ENCODE results near the gene MON1B.
"Not testable (repeated sequence)": the region's sequence is repeated elsewhere in the genome, so short reads cannot be mapped to it uniquely, and the experiment has no call there.

Gene MON1B

DNA sequence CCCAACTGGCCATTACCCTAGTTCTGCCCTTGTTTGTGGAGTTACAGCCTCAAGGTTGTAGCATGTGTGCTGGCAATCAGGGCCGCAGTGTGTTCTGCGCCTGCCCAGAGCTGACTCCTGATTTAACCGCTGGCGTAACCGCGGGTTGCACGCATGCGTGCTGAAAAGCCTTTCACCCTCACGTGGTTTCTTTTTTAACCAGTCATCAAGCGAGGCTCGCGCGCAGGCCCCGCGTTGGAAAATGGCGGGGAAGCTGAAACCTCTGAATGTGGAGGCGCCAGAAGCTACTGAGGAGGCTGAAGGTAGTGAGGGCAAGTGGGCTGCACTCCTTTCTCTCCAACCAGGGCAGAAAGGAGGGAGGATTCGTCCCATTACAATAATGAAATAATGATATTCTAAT, 8.2 kb downstream of the MON1B start, which contains the start of gene SYCE1L:
Gene SYCE1L (plus strand): TSS at position 198 of the 400 bp plus-strand sequence. CDS start 44 bp downstream, at position 242.
- DNase-seq = no peak

DNA sequence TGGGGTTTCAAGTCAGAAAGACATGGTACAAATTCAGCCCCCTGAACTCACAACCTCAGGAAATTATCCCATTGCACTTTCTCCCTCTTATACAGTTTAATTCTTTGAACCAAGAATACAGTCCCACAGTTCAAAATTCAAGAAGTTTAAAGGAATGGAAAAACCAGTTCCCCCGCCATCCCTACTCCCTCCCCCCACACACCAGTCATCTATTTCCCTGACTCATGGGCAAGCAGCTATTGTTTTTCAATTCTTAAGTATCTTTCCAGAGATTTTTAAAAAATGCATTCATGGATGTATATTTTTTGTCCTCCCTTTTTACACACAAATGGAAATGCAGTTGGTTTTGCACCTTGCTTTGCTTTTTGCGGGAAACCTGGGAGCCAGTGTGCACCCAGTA, 15.5 kb downstream of the MON1B start:
- DNase-seq = no peak

DNA sequence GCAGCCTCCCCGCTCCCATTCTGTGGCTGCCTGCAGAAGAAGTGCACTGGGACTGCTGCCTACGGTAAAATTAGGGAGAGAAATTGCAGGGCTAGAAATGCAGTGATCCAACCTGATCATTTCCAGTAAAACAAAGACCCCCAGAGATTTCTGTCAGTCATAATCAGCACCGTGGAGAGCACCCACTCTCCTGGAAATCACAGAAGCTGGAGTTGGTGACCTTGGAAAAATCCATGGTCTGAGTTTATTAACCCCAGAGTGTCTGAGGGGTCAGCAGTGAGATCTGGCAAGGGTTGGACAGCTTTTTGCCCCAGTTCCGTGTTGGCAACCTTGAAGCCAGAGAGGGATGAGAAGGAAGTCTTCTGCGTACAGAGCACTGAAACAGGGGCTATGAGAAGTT, 16.0 kb downstream of the MON1B start:
- DNase-seq = no peak

DNA sequence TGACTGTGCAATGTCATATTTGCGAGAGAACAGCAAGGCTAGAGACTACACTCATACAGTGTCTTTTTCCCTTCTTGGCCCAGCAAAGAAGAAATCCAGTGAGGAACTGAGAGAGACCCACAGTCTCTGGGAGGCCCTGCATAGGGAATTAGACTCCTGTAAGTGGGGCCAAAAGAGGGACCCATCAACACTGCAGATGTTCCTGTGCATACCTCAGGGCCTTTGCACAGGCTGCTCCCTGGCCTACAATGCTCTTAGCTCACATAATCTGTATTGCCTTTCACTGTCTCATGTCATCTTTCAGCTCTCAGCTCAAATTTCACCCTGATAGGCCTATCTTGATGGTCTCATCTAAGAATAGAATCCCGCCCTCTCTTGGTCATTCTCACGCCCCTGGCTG, 17.4 kb downstream of the MON1B start:
- DNase-seq = no peak

DNA sequence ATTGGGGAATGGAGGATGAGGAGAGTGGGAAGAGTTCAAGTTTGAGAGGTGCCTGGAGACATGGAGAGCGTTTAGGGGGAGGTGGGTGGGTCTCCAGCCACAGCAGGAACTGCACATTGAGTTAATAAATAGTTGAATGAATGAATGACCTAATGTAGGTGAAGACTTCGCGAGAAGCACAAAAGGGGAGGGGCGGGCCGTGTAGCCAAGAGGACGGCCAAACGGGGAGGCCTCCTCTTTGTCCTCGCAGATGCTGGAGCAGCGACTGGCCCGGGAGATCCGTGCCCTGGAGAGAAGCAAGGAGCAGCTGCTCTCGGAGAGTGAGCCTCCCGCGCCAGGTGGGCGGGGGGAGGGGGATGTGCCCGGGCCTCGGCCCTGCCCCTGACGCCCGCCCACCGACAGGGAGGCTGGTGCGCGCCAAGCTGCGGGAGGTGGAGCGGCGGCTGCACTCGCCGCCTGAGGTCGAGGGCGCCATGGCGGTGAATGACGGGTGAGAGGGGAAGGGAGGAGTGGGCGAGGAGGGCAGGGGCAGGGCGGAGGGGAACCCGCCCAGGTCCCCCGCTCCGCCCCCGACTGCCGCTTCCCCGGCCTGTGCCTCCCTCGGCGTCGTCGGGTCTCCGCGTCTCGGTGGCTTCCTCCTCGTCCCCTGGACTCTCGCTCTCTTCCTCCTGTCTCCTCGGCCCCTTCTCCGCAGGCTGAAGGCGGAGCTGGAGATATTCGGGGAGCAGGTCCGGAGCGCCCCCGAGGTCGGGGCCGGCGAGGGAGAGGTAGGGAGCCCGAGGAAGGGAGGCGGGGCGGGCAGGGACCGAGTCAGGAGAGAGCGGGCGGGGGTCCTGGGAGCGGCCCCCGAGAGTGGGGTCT, 21.1 kb downstream of the MON1B start:
- DNase-seq = peak; percentile 53 to 77 (median 67)

DNA sequence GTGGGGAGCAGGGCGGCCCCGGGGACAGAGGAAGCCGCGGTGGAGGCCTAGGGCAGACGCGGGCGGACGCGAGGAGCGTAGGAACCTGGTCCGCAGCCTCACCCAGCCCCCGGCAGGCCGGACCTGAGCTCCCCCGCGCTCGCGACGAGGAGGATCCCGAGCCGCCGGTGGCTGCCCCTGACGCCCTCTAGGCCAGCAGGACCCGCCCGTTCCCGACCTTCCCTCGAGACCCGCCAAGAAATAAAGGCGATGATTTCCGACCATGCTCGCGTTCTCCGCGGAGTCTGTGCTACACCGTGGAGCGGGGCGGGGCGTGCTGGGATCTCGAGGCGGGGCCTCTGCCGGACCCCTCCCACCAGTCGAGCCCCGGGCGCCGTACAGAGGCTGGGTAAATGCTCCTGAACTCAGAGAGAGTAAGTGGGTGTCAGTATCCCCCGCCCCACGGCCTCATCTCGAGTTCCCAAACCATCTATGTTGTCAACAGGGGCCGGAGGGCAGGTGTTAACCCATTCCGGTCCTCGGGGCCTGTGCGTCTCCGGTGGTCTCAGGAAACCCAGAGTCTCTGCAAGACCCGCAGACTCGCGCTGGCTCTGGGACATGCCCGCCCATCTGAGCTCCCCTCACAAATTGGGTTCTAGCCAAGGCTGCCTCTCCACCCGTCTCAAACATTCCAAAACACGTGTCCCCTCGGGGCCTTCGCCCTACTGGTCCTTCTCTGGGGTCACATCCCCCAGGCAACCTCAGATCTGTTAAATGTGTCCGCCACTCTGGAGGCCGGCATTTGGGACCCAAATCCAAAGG, 22.0 kb downstream of the MON1B start:
- DNase-seq = peak; percentile 35 to 68 (median 63)

DNA sequence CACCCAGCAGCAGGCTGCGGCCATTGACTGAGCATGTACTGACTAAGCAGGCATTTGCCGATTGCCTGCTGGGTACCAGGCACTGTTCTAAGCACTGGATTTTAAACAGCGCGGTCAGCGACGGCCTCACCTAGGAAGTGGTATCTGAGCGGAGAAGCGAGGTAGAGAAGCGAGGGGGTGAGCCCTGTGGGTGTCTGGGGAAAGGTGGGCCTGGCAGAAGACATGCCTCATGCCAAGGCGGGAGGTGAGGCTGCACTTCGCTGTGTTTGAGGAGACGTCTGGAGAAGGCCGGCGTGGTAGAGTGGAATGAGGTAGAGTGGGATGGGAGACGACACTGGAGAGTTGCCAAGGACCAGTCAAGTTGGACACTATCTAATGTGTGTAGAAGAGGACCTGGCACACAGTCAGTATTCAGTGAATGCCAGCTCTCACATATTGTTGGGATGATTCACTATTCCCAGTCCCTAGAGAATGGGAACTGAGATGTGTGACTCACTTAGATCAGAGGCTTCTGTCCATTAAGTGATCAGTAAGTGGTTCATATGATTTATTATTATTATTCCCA, 22.6 kb downstream of the MON1B start:
- DNase-seq = no peak

DNA sequence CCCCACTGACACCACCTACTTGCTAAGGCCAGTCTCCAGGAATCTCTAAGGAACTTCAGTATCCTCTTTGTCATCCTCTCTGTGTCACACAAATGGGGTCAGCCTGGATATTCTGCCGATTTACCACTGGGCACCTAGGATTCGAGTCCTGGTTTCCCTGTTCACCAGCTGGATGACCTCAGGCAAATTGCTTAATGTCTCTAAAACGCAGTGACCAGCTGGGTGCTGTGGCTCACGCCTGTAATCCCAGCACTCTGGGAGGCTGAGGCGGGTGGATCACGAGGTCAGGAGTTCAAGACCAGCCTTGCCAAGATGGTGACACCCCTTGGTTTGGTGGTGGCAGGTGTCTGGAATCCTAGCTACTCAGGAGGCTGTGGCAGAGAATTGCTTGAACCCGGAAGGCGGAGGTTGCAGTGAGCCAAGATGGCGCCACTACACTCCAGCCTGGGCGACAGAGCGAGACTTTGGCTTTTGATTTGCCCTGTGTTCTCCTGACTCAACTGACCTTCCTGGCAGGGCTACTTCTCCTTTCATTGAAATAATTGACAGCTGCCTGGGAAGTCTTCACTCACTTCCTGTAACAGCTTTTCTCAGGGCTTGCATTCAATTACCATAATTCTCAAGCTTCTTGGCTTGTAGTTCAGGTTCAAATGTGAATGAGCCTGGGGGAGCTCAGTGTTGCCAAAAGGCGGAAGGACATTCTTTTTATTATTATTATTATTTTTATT, 23.6 kb downstream of the MON1B start:
- no peak for DNase-seq

DNA sequence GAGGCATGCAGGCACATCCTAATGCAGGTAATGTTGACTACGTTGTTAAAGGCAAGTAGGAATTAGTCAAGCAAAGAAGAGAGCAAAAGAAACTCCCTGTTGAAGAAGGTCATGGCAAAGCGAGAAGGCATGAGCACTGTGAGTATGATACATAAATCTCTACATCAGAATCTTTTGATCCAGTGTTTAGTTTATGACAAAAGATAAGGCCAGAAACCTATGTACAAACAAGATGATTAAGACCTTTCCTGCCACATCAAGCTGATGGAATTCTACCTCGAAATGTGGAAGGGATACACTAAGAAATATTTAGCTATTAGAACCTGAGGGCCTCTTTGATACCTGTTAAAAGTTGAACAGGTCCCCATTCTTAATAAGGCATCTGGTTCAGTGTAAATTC, 28.4 kb downstream of the MON1B start:
- no peak for DNase-seq

DNA sequence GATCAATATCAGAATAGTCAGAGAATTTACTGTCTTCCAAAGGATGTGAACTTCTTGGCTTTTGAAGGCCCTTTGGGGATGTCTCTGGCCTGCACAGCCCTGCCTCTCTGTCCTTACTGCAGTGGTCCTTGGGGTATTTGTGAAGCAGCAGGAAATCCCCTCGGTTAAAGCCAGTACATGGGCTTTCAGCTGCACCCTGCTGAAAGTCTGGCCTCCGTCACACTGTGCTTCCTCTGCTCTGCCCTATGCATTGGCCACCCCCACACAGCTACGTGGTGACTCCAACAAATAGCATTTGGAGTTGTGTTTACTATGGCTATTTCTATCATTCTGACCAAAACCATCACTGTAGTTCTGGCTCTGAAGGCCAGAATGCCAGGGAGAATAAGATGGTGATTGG, 29.4 kb downstream of the MON1B start:
- no peak for DNase-seq

DNA sequence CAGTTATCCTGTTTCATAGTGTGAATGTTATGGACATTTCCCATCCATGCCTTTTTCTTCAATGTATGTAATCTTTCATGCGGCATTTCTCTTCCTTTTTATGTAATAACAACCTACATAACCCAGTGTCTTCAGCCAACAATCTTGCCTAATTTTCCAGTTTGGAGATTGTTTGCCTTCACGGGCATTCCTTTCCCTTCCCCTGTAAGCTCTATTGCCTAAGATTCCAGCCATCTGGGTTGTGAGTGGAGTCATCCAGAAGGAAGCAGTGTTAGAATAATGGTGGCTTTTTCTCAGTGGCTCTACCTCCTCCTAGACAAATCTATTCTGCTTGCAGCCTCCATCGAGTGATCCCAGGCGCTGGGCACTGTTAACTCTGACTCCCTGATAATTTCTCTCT, 30.5 kb downstream of the MON1B start:
- no peak for DNase-seq

DNA sequence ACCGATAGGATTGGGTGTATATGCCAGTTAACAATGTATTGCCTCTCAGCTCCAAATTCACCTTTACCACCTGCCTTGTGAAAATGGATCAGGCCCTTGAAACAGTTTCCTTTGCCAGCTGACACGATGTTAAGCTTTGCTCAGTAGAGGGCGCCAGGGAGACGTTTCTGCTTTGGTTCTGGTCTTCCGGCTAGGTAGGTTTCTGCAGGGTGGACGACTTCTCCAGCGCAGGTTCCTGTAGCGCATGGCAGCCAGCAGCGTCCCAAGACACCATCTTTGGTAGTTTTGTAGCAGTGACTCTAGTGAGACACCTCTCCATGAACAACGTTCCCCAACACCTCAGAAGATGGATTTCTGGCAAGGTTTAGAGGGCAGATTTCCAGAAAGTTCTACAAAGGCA, 32.2 kb downstream of the MON1B start:
- peak in 1 of 5 donors; percentile 20 for DNase-seq

DNA sequence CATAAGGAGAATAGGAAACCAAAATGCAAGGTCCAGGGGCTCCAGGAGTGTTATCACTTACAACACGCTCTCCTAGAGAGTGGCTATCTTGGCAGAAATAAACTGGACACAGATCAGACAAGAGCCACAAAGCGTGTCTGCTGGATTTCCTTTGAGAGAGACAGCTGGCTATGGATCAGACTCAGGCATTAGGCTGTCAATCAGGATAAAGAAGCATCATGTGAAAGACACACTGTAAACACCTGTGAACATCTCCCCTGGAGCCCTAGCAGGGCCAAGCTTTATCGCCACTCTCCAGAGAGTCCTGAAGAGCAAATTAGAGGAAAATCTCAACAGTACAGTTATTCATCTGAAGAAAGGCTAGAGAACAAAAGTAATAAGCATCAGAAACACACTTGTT, 34.2 kb downstream of the MON1B start:
- no peak for DNase-seq

DNA sequence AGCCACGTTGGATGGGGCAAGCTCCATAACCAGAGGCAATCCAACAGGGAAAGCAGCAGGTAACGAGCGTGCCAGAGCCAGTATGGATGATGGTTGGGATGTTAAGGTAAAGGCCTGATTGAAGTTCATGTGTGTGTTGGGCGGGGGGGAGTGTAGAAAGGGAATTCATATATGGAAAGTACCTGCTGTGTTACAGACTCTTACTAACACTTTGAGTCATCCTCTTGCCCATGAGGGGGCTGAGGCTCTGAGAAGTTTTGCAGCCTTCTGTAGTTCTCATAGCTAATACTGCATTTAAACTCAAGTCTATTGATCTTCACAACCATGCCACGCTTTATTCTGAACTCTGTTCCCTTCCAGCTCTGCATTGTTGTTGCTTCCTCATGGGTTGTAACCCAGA, 36.8 kb downstream of the MON1B start:
- DNase-seq = no peak

DNA sequence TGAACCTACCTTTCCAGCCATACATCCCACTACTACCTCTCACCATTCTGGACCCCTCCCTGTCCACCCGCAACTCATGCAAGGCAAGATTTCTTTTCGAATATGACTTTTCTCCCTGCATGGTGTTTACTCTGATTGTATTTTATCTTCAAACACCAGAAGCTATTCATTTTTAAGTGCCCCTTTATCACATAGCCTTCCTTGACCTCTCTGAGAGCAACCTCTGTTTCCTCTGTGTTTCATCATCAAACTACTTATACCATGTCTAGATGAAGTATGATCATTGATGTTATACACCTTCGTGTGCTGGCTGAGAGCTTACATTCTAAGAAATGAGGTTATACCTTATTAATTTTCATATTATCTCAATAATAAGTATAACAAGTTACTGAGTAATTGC, 40.1 kb downstream of the MON1B start:
- no peak for DNase-seq

DNA sequence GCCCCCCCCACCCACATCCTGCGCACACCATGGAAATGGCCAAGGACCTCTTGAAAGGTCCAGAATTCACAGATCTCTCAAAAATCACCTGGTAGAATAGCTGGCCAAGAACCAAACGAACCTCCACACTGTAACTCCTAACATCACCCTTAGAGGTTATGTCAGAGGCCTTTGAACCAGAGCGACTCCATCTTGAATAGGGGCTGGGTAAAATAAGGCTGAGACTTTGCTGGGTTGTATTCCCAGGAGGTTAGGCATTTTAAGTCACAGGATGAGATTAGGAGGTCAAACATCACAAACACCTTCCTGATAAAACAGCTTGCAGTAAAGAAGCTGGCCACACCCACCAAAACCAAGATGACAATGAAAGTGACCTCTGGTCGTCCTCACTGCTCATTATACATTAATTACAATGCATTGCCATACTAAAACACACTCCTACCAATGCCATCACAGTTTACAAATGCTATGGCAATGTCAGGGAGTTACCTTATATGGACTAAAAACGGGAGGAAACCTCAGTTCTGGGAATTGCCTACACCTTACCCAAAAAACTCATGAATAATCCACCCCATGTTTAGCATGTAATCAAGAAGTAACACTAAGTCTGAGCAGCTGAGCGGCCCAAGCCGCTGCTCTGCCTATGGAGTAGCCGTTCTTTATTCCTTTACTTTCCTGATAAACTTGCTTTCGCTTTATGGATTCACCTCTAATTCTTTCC, 43.0 kb downstream of the MON1B start:
- DNase-seq = no peak

DNA sequence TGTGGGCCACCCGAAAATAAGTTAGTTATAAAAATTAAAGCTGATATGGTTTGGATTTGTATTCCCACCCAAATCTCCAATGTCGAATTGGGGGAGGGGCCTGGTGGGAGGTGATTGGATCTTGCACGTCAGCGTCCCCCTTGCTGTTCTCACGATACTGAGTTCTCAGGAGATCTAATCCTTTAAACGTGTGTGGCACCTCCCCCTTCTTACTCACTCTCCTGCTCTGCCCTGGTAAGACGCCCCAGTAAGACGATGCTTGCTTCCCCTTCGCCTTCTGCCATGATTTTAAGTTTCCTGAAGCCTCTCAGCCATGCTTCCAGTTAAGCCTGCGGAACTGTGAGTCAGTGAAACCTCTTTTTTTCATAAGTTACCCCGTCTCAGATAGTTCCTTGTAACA, 43.6 kb downstream of the MON1B start:
- DNase-seq = no peak

DNA sequence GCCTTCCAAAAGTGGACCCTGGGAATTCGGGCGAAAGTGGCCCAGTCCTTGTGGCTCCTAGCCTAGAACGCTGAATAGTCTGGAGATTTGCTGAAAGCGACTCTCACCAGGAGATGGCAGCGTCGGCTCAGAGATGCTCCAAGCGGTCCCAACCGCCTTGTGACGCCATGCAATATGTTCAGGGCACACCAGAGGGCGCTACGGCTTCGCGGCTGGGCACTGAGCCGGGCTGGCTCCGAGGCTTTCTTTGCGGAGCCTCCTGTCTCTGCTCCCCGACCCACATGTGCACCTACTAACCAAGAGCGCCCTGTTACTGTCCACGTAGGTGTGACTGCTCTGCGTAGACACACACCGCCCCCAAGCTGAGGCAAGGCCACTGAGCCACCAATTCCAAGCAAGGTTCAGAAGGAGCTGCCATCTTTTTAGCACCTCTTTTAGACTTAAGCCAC, 45.1 kb downstream of the MON1B start:
- peak; percentile 69 to 83 (median 77) for DNase-seq

DNA sequence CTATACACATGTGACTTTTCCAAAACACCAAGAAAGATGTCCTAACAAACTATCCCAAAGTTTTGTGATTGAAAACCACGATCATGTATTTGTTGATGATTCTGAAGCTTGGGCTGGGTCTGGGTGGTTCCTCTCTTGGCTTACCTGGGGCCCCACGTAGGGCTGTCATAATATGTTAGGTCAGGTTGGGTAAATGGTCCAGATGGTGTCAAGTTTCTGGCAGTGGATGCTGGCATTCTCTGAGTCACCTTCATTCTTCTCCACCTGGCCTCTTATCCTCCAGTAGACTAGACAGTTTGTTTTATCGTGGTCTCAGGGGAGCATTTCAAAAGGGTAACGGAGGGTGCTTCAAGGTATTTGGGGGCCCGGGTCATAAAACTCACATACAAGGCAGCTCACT, 47.6 kb downstream of the MON1B start:
- no peak for DNase-seq

DNA sequence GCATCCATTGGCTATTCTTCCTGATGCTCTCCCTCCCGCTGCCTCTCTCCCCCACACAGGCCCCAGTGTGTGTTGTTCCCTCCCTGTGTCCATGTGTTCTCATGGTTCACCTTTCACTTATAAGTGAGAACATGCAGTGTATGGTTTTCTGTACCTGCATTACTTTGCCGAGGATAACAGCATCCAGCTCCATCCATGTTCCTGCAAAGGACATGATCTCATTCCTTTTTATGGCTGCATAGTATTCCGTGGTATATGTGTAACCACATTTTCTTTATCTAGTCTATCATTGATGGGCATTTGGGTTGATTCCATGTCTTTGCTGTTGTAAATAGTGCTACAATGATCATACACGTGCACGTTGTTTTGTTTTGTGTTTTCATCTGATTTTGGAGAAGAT, 51.5 kb downstream of the MON1B start:
- not testable (repeated sequence) for DNase-seq

DNA sequence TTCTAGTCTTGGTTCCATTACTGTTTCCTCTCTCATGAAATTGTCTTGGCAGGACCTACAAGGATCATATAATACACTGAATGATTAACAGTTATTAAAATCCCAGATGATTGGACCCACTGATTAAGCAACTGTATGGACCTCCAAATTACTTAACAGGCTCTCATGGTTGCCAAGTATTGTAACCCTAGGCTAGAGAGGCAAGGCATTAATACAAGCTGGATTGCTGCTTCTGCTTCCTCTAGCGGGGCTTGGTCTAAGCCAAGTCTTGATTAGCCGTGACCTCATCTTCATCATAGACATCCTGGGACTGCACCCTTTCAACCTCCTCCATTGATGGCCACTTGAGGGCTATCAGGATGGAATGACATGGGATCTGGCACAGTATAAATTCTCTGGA, 55.2 kb downstream of the MON1B start:
- DNase-seq = no peak

DNA sequence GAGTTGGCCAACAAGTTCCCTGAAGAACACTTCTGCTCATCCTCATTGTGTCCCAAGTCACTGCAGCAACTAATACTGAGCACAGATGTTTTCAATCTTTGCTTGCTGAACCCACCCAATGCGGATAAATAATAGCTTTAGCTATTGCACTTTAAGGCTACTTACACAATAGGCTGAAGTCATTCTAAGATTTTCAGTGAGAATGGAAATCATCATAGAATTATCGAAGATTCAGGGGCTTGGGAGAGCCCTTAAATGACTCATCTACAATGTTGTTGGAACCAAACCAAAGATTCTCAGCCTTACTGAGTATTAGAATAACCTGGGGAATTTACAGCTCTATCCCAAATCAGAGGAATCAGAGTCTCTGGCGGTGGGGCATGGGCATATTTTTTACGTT, 59.4 kb downstream of the MON1B start:
- no peak for DNase-seq

Measured in T-helper 1 cell (primary cell).